Measurements from ENCODE around the gene TMEM200A. TPM values are rescaled to one million over a fixed set of nuclear protein-coding genes. Genes with fewer than 3 reads are reported as not detected.

TMEM200A gene
- total and polyA plus RNA-seq, 2 donors: 3.9 to 7.4 TPM

- Histone ChIP-seq H3K4me1 (ENCODE audit: control insufficient read depth in 2 of 2, insufficient read depth in 2 of 2, low read length in 2 of 2) (peaks cover 0 to 2% of the 10 kb centered on the region in 2 donors), H3K36me3 (ENCODE audit: control insufficient read depth in 2 of 2, insufficient read depth in 2 of 2, low read length in 1 of 2) (no peaks in the 10 kb centered on the region), H3K27ac (ENCODE audit: low read depth in 1 of 2, low read length in 1 of 2) (no peak overlapping the region), H3K9me3 (ENCODE audit: control insufficient read depth in 2 of 2, insufficient read depth in 1 of 2, low read length in 1 of 2) (no peaks in the 10 kb centered on the region), H3K27me3 (ENCODE audit: control insufficient read depth in 2 of 2, insufficient read depth in 1 of 2, low read length in 1 of 2) (no peaks in the 10 kb centered on the region), H3K4me3 (ENCODE audit: low read length in 2 of 2) (no peak overlapping the region)
- DNase-seq (ENCODE audit: low read depth in 6 of 9, low spot score in 9 of 9): peak in 1 of 9 donors; percentile 36
- 84% methylated on average over 5 of the region's 5 CpGs for WGBS
Measured at GRCh38 chr6:130482645-130483390, 117.0 kb downstream of the TMEM200A start.

GRCh38 chr6:130485870-130486269 lies 120.1 kb downstream of the TMEM200A start:
- WGBS: 77% methylated on average over 3 of the region's 3 CpGs
- no peaks in the 10 kb centered on the region for H3K36me3 ChIP-seq (ENCODE audit: control insufficient read depth in 2 of 2, insufficient read depth in 2 of 2, low read length in 1 of 2)
- DNase-seq (ENCODE audit: low read depth in 6 of 9, low spot score in 9 of 9): no peak
- H3K4me1 ChIP-seq (ENCODE audit: control insufficient read depth in 2 of 2, insufficient read depth in 2 of 2, low read length in 2 of 2): peaks cover 0 to 2% of the 10 kb centered on the region in 2 donors
- H3K4me3 ChIP-seq (ENCODE audit: low read length in 2 of 2): no peak overlapping the region
- H3K27ac ChIP-seq (ENCODE audit: low read depth in 1 of 2, low read length in 1 of 2): no peak overlapping the region
- H3K27me3 ChIP-seq (ENCODE audit: control insufficient read depth in 2 of 2, insufficient read depth in 1 of 2, low read length in 1 of 2): no peaks in the 10 kb centered on the region
- H3K9me3 ChIP-seq (ENCODE audit: control insufficient read depth in 2 of 2, insufficient read depth in 1 of 2, low read length in 1 of 2): no peaks in the 10 kb centered on the region

- H3K36me3 ChIP-seq (ENCODE audit: control insufficient read depth in 2 of 2, insufficient read depth in 2 of 2, low read length in 1 of 2): no peaks in the 10 kb centered on the region
- H3K9me3 ChIP-seq (ENCODE audit: control insufficient read depth in 2 of 2, insufficient read depth in 1 of 2, low read length in 1 of 2): no peaks in the 10 kb centered on the region
- peaks cover 0 to 2% of the 10 kb centered on the region in 2 donors for H3K4me1 ChIP-seq (ENCODE audit: control insufficient read depth in 2 of 2, insufficient read depth in 2 of 2, low read length in 2 of 2)
- WGBS: 89% methylated on average over 7 of the region's 7 CpGs
- no peak overlapping the region for H3K4me3 ChIP-seq (ENCODE audit: low read length in 2 of 2)
- no peaks in the 10 kb centered on the region for H3K27me3 ChIP-seq (ENCODE audit: control insufficient read depth in 2 of 2, insufficient read depth in 1 of 2, low read length in 1 of 2)
- no peak overlapping the region for H3K27ac ChIP-seq (ENCODE audit: low read depth in 1 of 2, low read length in 1 of 2)
- no peak for DNase-seq (ENCODE audit: low read depth in 6 of 9, low spot score in 9 of 9)
Measured at GRCh38 chr6:130486417-130486816, 120.6 kb downstream of the TMEM200A start.

- H3K9me3 ChIP-seq (ENCODE audit: control insufficient read depth in 2 of 2, insufficient read depth in 1 of 2, low read length in 1 of 2): no peaks in the 10 kb centered on the region
- H3K27ac ChIP-seq (ENCODE audit: low read depth in 1 of 2, low read length in 1 of 2): no peak overlapping the region
- H3K4me1 ChIP-seq (ENCODE audit: control insufficient read depth in 2 of 2, insufficient read depth in 2 of 2, low read length in 2 of 2): no peaks in the 10 kb centered on the region
- WGBS: 97% methylated on average over 1 of the region's 1 CpG
- H3K36me3 ChIP-seq (ENCODE audit: control insufficient read depth in 2 of 2, insufficient read depth in 2 of 2, low read length in 1 of 2): no peaks in the 10 kb centered on the region
- no peak for DNase-seq (ENCODE audit: low read depth in 6 of 9, low spot score in 9 of 9)
- no peaks in the 10 kb centered on the region for H3K27me3 ChIP-seq (ENCODE audit: control insufficient read depth in 2 of 2, insufficient read depth in 1 of 2, low read length in 1 of 2)
- H3K4me3 ChIP-seq (ENCODE audit: low read length in 2 of 2): no peak overlapping the region
Measured at GRCh38 chr6:130489514-130489913, 123.7 kb downstream of the TMEM200A start.

Other genes starting within 250 kb of the TMEM200A start
- gene SAMD3, start 143.1 kb upstream of the TMEM200A start, total RNA-seq: 23.9 TPM
- 9.6 TPM for gene SAMD3, start 143.1 kb upstream of the TMEM200A start, polyA plus RNA-seq

Measured in thymus (tissue), 11 donors.